MG63 (cell line): Measurements from ENCODE around the gene KCNE4. TPM values are rescaled to one million over a fixed set of nuclear protein-coding genes. Genes with fewer than 3 reads are reported as not detected.
A peak's percentile ranks its signal among the peaks of the same experiment; 100 is the strongest.

Source experiments
- DNase-seq: peaks from one replicate; pipeline ENCODE4 v3.0.0-alpha.2; 2020
- H3K27me3 ChIP-seq: fragments of 250-450 bp; sonication (Bioruptor Pico); 2 replicates; pipeline ENCODE4 v1.5.1; 2020; ENCODE audit warnings: mild to moderate bottlenecking, moderate library complexity
- H3K36me3 ChIP-seq: fragments of 250-450 bp; sonication (Bioruptor Pico); 2 replicates; pipeline ENCODE4 v1.5.1; 2020; ENCODE audit warnings: mild to moderate bottlenecking, moderate library complexity
- H3K4me3 ChIP-seq: fragments of 250-450 bp; sonication (Bioruptor Pico); 2 replicates; pipeline ENCODE4 v1.5.1; 2020; ENCODE audit warnings: mild to moderate bottlenecking, moderate library complexity
- H3K9me3 ChIP-seq: fragments of 250-450 bp; sonication (Bioruptor Pico); 2 replicates; pipeline ENCODE4 v1.5.1; 2020; ENCODE audit warnings: mild to moderate bottlenecking, moderate library complexity
- total RNA-seq: library from RNA; depleted of rRNA; stranded (reverse); fragments of >200 nt; shearing (Covaris generic); gene quantifications from 2 replicates; pipeline ENCODE4 v1.2.3, GENCODE V29; 2014; ENCODE audit warnings: low replicate concordance

Gene KCNE4
- total RNA-seq, 1 experiment from 2014 or later = 0.69 TPM

DNA sequence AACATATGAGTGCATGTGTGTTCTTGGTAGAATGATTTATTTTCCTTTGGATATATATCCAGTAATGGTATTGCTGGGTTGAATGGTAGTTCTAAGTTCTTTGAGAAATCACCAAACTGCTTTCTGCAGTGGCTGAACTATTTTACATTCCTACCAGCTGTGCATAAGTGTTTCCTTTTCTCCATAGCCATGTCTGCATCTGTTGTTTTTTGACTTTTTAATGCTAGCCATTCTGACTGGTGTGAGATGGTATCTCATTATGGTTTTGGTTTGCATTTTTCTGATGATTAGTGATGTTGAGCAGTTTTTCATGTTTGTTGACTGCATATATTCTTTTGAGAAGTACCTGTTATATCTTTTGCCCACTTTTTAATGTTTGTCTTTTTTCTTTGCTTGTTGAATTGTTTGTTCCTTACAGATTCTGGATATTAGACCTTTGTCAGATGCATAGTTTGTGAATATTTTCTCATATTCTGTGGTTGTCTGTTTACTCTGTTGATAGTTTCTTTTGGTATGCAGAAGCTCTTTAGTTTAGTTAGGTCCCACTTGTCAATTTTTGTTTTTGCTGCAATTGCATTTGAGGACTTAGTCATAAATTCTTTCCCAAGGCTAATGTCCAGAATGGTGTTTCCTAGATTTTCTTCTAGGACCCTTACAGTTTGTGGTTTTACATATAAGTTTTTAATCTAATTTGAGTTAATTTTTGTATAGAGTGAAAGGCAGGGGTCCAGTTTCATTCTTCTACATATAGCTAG lies 17.6 kb upstream of the KCNE4 start:
- DNase-seq = no peak
- no peaks in the 10 kb centered on the region for H3K27me3 ChIP-seq
- H3K4me3 ChIP-seq = no peak overlapping the region
- peaks cover 22% of the 10 kb centered on the region for H3K9me3 ChIP-seq
- H3K36me3 ChIP-seq = no peaks in the 10 kb centered on the region

DNA sequence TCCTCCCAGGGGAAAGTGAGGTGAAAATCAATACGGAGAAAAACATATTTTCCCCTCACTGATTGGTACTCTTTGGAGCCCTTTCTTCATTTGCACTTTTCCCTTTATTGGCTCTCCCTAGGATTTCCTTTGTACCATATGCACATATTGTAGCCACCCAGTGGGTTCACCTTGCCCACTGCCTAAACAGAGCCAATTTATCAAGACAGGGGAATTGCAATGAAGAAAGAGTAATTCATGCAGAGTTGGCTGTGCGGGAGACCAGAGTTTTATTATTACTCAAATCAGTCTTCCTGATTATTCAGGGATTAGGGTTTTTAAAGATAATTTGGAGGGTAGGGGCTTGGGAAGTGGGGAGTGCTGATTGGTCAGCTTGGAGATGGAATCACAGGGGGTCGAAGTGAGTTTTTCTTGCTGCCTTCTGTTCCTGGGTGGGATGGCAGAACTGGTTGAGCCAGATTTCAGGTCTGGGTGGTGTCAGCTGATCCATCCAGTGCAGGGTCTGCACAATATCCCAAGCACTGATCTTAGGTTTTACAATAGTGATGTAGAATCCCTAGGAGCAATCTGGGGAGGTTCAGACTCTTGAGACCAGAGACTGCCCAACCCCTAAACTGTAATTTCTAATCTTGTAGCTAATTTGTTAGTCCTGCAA lies 15.1 kb upstream of the KCNE4 start:
- peaks cover 15% of the 10 kb centered on the region for H3K9me3 ChIP-seq
- no peaks in the 10 kb centered on the region for H3K27me3 ChIP-seq
- no peak for DNase-seq
- H3K4me3 ChIP-seq = no peak overlapping the region
- H3K36me3 ChIP-seq = no peaks in the 10 kb centered on the region

DNA sequence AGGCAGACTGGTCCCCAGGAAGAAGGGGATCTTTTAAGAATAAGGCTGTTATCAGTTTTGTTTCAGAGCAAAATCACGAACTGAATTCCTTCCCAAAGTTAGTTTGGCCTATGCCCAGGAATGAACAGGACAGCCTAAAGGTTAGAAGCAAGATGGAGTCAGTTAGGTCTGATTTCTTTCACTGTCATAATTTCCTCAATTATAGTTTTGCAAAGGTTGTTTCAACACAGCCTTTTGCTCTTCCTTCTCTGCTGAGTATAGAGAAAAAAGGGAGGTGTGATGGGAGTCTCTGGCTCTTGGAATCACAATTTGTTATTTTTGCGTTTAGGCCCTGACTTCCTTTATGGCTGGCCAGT lies 14.6 kb upstream of the KCNE4 start:
- Histone ChIP-seq H3K9me3 (peaks cover 10% of the 10 kb centered on the region), H3K4me3 (no peak overlapping the region), H3K36me3 (no peaks in the 10 kb centered on the region), H3K27me3 (no peaks in the 10 kb centered on the region)
- no peak for DNase-seq

DNA sequence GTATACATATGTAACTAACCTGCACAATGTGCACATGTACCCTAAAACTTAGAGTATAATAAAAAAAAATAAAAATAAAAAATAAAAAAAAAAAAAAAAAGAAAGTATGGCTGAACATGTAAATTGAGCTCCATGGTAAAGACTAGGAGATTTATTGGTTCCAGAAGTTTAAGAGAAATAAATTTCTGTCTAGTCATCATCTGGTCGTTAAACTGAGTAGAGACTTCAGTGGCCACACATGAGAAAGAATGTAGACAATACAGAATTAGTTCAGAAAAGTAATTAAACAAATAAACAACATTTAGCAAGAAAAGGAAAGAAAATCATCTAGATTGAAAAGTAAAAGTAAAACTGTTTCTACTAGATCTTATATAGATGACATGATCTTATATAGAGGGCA lies 12.4 kb upstream of the KCNE4 start:
- DNase-seq = no peak
- Histone ChIP-seq H3K9me3 (no peaks in the 10 kb centered on the region), H3K27me3 (no peaks in the 10 kb centered on the region), H3K36me3 (no peaks in the 10 kb centered on the region), H3K4me3 (no peak overlapping the region)

DNA sequence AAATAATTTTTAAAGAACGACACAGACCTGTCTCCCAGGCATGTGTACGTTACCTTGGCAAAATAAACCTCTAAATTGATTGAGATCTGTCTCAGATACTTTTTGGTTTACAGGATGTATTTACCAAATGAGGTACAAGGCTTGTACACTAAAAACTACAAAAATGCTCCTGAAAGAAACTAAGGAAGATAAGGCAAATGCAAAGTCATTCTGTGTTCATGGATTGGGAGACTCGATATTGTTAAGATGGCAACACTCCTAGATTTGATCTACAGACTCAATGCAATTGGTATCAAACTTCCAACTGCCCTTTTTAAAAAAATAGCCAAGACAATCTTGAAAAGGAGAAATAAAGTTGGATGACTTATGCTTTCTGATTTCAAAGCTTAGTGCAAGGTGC lies 11.5 kb upstream of the KCNE4 start:
- Histone ChIP-seq H3K4me3 (no peak overlapping the region), H3K36me3 (no peaks in the 10 kb centered on the region), H3K9me3 (no peaks in the 10 kb centered on the region), H3K27me3 (no peaks in the 10 kb centered on the region)
- no peak for DNase-seq

DNA sequence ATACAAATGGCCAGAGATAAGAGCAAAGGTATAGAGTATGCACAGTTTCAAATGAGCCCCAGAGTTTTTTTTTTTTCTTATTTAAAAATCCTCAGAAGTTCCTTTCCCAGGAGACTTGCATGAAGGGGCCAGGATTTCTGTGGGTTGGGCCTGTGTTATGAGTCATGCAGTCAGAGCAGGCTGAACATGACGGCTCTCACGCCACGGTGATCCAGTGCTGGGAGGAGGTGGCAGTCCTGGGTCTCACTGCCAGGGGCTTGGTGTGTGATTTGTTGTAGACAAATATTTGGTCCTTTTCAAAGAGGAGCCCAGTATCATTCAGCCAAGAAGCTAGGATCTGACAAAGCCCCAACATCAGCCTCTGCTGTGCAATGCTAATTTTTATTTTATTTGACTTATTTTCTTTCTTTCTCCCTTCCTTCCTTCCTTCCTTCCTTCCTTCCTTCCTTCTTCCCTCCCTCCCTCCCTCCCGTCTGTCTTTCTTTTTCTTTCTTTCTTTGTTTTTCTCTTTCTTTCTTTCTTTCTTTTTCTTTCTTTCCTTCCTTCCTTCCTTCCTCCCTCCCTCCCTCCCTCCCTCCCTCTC lies 10.4 kb upstream of the KCNE4 start:
- Histone ChIP-seq H3K36me3 (no peaks in the 10 kb centered on the region), H3K4me3 (no peak overlapping the region), H3K9me3 (no peaks in the 10 kb centered on the region), H3K27me3 (no peaks in the 10 kb centered on the region)
- peak; percentile 97 for DNase-seq

DNA sequence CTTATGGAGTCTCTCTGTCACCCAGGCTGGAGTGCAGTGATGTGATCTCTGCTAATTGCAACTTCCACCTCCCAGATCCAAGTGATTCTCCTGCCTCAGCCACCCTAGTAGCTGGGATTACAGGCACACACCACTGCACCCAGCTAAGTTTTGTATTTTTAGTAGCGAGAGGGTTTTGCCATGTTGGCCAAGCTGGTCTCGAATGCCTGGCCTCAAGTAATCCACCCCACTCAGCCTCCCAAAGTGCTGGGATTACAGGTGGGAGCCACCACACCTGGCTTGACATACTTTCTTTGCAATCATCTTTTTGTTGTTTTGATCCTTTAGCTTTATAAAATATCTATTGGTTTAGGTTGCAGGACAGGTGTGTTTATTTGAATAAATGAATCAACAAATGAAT lies 9.7 kb upstream of the KCNE4 start:
- H3K36me3 ChIP-seq = no peaks in the 10 kb centered on the region
- H3K4me3 ChIP-seq = no peak overlapping the region
- no peaks in the 10 kb centered on the region for H3K27me3 ChIP-seq
- DNase-seq = no peak
- H3K9me3 ChIP-seq = no peaks in the 10 kb centered on the region

DNA sequence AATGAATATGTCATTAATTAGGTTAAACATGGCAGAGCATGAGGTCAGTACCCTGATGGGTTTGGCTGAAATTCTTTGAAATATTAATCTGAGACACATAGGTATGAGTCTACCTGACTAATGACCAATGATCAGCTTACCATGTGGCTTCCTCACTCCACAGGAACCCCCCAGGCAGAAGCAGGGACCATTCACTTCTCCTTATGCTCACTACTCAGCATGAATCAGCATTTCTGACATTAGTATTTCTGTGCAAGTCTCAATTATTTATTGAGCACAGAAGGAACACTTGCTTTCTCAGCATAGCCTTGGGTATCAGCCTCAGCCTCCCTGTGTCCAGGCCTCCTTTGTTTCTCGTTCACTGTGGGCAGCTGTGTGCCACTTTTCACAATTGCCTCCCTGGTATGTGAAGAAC lies 9.3 kb upstream of the KCNE4 start:
- Histone ChIP-seq H3K36me3 (no peaks in the 10 kb centered on the region), H3K9me3 (no peaks in the 10 kb centered on the region), H3K27me3 (no peaks in the 10 kb centered on the region), H3K4me3 (no peak overlapping the region)
- DNase-seq = no peak

DNA sequence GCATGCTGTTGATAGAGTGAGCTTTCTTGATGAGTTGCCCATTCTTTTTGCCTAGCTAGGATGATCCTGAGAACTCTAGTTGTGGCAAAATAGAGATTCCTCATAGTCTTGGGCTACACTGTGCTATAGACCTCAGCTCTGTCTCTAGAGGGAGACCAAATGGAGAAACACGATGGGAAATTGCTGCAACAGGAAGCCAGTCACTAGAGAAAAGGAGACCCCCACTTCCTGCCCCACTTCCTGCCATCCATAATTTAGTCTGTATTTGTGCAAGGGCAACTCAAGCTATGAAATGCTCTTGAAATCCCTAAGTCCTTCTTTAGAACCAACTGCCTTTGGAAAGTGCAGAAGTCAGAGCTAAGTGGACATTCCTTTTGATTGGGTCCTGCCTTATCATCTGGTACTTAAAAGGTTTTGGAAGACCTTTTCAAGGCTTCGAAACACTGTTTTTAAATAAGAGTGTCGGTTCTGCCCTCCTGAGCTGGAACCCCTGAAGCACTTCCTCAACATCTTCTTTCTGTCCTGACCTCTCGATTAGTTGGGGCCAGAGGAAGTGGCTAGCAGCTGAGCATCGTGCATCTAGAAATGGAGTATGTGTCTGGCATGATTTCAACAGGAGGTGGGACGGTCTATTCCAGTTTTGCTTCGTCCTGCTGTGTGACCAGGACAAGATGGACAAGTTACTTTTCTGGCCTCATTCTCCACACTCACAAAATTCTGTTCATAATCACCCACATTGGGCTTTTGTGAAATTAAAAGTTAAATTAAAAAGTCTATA lies 8.6 kb upstream of the KCNE4 start:
- Histone ChIP-seq H3K4me3 (no peak overlapping the region), H3K36me3 (no peaks in the 10 kb centered on the region), H3K27me3 (no peaks in the 10 kb centered on the region), H3K9me3 (no peaks in the 10 kb centered on the region)
- no peak for DNase-seq

DNA sequence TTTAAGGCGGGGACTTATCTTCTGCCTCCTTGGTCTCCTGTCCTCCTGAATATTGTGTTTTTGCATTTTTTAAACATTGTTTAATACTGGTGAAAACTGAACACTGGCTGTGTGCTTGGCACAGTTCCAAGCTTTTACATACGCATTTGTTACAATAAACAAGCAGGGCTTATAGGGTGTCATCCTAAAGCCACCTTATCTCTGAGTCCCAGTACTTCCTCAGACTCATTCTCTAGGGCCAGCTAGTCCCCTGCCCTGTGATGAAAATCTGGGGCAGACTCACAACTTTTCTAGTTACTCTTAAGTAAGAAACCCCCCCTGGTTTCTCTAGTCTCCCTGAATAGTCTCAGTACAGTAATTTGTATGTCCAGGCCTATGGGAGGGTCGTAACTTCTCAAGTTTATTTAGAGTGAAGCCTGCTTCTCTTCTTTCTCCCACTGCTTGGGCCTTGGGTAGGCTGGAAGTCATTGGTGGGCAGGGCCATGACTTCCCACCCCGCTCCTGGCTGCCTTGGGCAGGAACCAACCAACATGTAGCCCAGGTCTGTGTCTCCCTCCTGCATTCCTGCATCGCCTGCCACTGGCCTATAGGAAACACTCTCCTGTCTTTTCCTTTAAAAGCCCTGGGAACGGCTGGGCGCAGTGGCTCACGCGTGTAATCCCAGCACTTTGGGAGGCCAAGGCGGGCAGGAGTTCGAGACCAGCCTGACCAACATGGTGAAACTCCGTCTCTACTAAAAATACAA lies 7.7 kb upstream of the KCNE4 start:
- H3K27me3 ChIP-seq = no peaks in the 10 kb centered on the region
- H3K9me3 ChIP-seq = no peaks in the 10 kb centered on the region
- no peak for DNase-seq
- H3K36me3 ChIP-seq = no peaks in the 10 kb centered on the region
- no peak overlapping the region for H3K4me3 ChIP-seq

DNA sequence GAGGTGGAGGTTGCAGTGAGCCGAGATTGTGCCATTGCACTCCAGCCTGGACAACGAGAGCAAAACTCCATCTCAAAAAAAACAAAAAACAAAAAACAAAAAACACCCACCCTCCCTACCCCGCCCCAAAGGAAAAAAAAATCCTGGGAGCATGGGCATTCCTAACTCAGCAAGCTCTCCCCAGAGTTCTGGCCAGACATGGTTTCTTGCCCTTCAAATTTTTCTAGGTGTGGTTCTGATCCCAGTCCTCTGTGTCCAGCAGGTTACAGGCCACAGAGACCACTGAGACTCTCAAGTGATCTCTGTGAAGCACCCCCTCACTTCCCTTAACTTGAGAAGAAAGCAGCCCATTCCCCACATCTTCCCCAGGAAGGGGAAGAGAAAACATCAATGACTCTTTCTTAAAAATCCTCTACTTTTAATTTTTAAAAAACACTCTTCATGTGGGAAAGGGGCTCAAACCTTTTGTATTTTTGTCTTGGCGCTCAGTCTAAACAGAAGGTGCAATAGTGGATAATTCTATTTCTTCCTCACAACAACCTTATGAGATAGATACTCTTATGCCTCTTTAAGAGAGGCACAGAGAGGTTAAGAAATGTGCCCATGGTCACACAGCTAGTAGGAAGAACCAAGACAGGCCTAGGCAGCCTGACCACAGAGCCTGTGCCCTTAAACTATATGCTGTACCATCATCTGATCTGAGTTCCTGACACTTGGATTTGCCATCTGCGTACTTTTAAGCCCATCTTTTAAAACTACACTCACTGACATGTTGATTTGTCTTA lies 6.9 kb upstream of the KCNE4 start:
- Histone ChIP-seq H3K36me3 (no peaks in the 10 kb centered on the region), H3K4me3 (no peak overlapping the region), H3K9me3 (no peaks in the 10 kb centered on the region), H3K27me3 (no peaks in the 10 kb centered on the region)
- no peak for DNase-seq

DNA sequence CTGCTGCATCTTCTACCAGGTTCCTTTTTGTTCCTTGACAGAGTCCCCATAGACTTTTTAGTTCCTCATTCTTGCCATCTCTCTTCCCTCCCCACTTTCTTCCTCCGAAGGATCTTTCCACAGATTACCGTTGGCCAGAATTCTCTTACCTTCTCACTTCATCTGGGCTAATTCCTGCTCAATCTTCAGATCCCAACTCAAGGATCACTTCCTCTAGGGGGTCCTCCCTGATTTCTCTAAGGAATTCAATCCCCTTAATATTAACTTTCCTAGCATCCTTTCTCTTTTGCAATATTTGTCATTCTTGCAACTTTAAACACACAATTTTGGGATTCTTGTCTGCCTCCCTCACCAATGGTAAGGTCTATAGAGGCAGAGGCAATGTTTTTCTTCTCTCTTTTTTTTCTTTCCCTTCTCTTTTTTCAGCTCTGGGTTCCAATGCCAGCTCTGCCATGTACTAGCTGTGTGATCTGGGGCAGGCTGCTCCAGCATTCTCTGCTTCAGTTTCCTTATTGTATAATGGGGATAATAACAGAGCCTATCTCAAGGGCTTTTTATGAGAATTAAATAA lies 5.4 kb upstream of the KCNE4 start:
- Histone ChIP-seq H3K27me3 (no peaks in the 10 kb centered on the region), H3K4me3 (no peak overlapping the region), H3K9me3 (no peaks in the 10 kb centered on the region), H3K36me3 (no peaks in the 10 kb centered on the region)
- DNase-seq = no peak

DNA sequence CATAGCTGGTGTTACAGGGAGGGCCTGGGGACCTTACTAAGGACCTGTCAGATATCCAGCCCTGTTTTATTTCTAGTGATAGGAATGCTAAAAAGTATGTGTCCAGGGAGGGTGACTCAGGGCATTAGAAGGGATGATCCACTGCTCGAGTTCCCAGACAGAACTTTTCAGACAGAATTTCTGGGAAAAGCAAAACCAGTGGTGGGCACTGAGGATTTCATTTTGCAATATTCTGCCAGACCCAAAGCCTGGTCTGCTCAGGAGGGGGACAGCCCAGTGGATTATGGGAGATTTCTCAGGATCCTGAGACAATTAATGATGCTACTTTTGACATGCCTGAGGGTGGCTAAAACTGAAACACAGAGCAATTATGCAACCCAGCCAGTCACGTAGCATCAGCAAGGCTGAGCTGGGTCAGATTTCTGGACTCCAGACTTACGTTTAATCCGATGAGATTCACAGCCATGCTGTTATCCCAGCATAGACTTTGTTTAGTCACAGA lies 4.7 kb upstream of the KCNE4 start:
- no peak overlapping the region for H3K4me3 ChIP-seq
- no peaks in the 10 kb centered on the region for H3K9me3 ChIP-seq
- no peaks in the 10 kb centered on the region for H3K36me3 ChIP-seq
- DNase-seq = peak; percentile 55
- H3K27me3 ChIP-seq = no peaks in the 10 kb centered on the region

DNA sequence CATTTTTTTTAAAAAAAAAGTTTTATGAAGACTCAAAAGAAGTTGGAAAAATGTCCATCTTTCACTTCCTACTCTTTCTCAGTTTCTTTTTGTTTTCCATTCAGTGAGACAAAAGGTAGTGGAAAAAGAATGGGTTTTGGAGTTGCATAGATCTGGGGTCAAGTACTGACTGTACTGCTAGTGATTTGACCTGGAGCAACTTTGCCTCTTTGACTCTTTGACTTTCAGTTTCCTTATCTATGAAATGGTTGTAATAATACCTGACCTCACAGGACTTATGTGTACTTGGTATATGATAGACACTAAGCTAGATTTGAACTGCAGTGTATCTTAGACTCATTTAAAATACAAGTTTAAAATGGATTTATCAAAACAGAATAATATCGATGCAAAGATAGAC lies 3.5 kb upstream of the KCNE4 start:
- Histone ChIP-seq H3K36me3 (no peaks in the 10 kb centered on the region), H3K9me3 (no peaks in the 10 kb centered on the region), H3K27me3 (no peaks in the 10 kb centered on the region), H3K4me3 (no peak overlapping the region)
- no peak for DNase-seq

DNA sequence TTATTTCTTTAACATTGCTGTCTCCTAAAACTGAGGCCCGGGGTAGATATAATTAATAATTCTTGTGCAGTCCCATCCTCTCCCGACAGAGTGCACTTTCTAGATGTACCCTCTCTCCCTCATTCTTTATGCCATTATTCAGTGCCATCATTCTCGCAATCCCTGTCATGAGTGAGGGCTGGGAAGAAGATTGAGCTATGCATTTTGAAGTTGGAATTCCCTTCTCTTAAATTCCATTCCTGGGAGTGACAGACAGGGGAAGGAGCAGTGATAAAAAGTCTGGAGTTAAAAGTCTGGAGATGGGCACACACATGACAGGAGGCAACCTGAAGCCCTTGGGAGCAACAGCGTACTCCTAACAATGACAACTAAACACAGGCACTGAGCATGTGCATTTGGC lies 2.6 kb upstream of the KCNE4 start:
- Histone ChIP-seq H3K36me3 (no peaks in the 10 kb centered on the region), H3K27me3 (no peaks in the 10 kb centered on the region), H3K4me3 (no peak overlapping the region), H3K9me3 (no peaks in the 10 kb centered on the region)
- DNase-seq = no peak

DNA sequence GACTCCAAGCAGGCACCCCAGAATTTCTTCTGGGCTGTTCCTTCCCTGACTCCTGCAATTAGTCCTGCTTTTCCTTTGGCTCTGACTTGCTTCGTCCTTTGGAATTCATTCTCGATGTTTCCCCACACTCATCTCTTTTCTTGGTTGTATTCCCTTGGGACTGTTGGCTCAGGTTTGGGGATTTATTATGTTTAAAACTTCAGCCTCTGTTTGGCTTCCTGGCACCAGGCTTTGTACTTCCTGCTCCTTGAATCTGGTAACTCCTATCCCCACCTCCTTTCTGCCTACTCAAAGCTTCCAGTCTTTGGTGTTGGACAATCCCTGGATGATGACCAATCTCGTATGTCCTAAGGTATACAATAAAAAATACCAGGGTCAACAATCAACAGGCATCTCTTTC lies 1.8 kb upstream of the KCNE4 start:
- no peak for DNase-seq
- no peaks in the 10 kb centered on the region for H3K9me3 ChIP-seq
- no peaks in the 10 kb centered on the region for H3K36me3 ChIP-seq
- H3K4me3 ChIP-seq = no peak overlapping the region
- H3K27me3 ChIP-seq = no peaks in the 10 kb centered on the region
